HEK293T (cell line): ENCODE data around the gene IFT52.

Source experiments
- ARNT ChIP-seq: fragments of 450-650 bp; IDR thresholded peaks from 2 replicates; pipeline ENCODE4 v1.6.1; 2017; ENCODE audit warnings: mild to moderate bottlenecking
- FOXK2 ChIP-seq: fragments of 450-650 bp; IDR thresholded peaks from 2 replicates; pipeline ENCODE4 v1.6.1; 2016; ENCODE audit warnings: mild to moderate bottlenecking
- HDGF ChIP-seq: fragments of 450-650 bp; IDR thresholded peaks from 2 replicates; pipeline ENCODE4 v1.6.1; 2017; ENCODE audit warnings: antibody characterized with exemption, borderline replicate concordance
- LEF1 ChIP-seq: fragments of 450-650 bp; IDR thresholded peaks from 2 replicates; pipeline ENCODE4 v1.6.1; 2017; ENCODE audit warnings: mild to moderate bottlenecking, borderline replicate concordance
- NFRKB ChIP-seq: fragments of 450-650 bp; IDR thresholded peaks from 2 replicates; pipeline ENCODE4 v1.6.1; 2016; ENCODE audit warnings: mild to moderate bottlenecking, moderate library complexity
- SP1 ChIP-seq: fragments of 450-650 bp; IDR thresholded peaks from 2 replicates; pipeline ENCODE4 v1.6.1; 2017
- ZNF384 ChIP-seq: fragments of 450-650 bp; IDR thresholded peaks from 2 replicates; pipeline ENCODE4 v1.6.1; 2016

GRCh38 chr20:43571771-43572170 lies 19.0 kb upstream of the IFT52 start:
- TF ChIP-seq HDGF (no peak), ARNT (no peak), NFRKB (no peak), SP1 (no peak), FOXK2 (no peak), ZNF384 (no peak), LEF1 (no peak)
